ENCODE measurements around the gene ENO2.
"Not testable (repeated sequence)": the region's sequence is repeated elsewhere in the genome, so short reads cannot be mapped to it uniquely, and the experiment has no call there.

The ENO2 gene

DNA sequence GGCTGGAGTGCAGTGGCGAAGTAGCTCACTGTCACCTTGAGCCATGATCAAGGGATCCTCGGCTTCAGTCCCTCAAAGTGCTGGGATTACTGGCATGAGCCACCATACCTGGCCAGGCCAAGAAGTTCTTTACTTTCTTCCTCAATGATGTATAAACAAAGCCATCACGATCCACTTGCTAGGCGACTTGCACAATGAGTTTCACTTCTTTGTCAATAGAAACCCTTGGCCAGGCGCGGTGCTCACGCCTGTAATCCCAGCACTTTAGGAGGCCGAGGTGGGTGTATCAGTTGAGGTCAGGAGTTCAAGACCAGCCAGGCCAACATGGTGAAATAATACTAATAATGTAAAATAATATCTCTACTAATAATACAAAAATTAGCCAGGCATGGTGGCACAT, 26.9 kb upstream of the ENO2 start:
- no peak for DNase-seq

DNA sequence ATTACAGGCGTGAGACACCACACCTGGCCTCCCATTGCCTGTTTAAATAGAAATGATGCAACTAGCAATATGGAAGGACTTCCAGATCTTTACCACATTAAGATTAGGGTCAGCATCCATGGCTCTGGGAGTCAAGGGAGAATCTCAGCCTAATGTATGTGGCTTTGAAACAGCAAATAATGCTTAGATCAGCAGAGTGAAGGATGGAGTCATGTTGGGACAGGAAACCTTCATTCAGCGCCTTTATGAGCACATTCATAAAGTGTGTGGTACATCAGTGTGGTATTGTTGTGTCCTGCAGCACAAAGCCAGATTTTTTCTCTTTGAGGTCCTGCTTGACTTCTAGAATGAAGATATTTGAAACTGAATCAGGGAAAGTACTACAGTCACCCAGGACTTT, 26.0 kb upstream of the ENO2 start:
- DNase-seq, result no peak

DNA sequence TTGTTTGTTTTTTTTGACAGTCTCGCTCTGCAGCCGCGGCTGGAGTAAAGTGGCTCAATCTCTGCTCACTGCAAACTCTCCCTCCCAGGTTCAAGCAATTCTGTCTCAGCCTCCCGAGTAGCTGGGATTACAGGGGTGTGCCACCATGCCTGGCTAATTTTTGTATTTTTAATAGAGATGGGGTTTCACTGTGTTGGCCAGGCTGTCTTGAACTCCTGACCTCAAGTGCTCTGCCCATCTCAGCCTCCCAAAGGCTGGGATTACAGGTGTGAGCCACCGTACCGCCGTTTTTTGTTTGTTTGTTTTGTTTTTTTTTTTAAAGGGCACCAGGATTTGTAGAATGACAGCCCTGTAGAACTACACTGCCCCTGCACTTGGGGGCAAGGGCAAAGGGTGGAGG, 25.6 kb upstream of the ENO2 start:
- DNase-seq, result not testable (repeated sequence)

DNA sequence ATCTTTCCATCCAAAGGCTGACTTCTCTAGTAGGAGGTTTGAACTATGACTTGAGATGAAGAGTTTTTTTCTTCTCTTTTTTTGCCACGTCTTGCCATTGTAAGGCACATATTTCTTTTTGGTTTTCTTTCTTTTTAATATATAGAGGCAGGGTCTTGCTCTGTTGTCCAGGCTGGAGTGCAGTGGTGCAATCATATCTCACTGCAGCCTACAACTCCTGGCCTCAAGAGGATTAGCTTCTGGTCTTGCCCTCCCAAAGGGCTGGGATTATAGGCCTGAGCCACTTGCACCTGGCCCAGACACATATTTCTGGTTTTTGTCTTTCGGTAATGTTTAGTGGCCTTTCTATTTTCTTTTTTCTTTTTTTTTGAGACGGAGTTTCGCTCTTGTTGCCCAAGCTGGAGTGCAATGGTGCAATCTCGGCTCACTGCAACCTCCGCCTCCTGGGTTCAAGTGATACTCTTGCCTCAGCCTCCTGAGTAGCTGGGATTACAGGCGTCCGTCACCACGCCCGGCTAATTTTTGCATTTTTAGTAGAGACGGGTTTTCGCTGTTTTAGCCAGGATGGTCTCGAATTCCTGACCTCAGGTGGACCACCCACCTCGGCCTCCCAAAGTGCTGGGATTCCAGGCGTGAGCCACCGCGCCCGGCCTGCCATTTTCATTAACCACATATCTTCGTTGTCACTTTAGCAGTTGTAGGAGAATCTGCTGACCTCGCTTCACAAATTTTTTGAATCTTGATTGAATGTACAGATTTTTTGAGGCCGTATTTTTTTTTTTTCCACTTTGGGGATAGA, 24.4 kb upstream of the ENO2 start:
- not testable (repeated sequence) for DNase-seq

DNA sequence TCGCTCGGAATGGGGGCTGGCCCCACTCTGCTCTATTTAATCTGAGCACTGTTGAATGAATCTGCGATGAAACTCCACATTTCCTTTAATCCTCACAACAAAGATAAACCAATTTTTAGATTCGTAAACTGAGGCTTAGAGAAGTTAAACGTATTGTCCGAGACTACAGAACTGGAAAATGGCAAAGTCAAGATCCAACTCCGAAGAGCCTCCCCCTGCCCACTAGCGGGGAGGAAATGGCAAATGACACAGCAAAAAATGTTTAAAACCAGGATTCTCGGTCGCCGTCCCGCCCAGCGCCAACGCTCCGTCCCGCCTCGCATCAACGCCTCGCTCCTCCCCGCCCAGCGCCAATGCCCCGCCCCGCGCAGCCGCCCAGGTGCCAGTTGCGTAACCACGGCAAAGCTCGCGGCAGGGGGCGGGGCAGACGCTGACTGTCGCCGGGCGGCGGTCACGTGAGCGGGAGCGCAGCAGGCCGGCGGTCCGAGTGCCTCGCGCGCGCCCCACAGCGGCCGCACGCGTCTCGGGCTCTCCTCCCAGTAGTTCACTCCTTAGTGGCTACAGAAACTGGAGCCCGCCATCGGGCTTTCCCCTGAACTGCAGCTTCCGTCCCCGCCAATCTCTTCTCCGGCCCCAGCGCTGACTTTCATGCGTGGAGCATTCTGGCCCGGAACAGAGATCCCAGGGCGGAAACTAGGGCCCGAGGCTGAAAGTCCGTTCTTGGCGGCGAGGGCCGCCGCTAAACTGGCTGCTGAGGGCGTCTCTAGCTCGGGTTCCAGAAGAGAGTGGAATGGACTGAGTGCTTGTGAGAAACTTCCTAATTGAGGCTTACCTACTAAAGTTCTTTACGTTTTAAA, 23.4 kb upstream of the ENO2 start:
- peak; percentile 96 for DNase-seq

DNA sequence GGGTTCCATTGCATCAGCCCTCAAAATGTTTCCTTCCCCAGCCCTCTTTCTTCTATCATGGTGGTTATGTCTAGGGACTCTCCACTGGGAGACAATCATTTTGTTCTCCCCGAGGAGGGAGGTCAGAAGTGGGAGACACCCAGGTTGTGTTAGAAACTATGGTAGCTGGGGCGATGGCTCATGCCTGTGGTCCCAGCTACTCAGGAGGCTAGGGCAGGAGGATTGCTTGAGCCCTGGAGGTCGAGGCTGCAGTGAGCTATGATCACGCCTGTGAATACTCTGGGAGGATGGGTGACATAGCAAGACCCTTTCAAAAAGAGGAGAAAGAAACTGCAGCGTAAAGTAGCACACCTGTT, 22.8 kb upstream of the ENO2 start:
- DNase-seq, result no peak

DNA sequence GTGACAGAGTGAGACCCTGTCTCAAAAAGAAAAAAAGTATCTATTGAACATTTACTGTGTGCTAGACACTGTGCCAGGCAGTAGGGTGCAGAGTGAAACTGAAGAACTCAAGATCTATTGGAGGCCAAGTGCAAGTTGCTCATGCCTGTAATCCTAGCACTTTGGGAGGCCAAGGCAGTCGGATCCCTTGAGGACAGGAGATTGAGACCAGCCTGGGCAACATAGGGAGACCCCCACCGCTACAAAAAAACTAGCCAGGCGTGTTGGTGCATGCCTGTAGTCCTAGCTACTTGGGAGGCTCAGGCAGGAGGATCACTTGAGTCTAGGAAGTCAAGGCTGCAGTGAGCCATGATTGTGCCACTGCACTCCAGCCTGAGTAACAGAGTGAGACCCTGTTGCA, 21.7 kb upstream of the ENO2 start:
- not testable (repeated sequence) for DNase-seq

DNA sequence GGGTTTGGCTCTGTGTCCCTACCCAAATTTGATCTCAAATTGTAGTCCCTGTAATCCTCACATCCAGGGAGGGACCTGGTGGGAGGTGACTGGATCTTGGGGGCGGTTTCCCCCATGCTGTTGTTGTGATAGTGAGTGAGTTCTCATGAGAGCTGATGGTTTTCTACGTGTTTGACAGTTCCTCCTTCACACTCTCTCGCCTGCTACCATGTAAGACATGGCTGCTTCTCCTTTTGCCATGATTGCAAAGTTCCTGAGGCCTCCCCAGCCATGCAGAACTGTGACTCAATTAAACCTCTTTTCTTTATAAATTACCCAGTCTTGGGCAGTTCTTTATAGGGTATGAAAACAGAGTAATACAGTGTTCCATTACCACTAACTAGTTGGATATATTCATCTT, 20.1 kb upstream of the ENO2 start:
- DNase-seq, result no peak

DNA sequence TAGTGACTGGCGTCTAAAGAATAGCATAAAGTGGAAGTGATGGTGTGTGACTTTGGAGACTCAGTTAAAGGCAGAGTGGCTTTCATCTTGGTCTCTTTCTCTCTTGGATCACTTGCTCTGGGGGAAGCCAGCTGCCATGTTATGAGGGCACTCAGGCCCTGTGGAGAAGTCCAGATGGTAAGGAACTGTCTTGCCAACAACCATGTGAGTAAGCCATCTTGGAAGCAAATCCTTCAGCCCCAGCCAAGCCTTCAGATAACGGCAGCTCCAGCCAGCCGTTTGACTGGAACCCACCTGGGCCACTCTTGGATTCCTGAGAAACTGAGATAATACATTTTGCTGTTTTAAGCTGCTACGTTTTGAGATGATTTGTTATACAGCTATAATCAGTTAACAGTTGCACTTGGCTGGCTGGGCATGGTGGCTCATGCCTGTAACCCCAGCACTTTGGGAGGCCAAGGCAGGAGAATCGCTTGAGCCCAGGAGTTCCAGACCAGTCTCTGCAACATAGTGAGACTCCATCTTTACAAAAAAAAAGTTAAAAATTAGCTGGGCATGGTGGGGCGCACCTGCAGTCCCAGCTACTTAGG, 17.4 kb upstream of the ENO2 start:
- DNase-seq, result no peak

DNA sequence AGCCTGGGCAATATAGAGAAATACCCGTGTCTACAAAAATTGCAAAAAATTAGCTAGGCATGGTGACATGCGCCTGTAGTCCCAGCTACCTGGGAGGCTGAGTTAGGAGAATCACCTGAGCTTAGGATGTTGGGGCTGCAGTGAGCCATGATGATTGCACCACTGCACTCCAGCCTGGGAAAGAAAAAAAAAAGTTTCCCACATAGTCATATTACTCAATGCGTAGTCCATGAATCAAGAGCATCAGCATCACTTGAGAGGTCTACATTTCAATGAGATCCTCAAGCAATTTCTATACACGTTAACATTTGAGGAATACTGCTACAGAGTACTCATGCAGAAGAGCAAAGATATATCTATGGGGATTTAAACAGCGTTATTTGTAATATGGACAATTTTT, 15.0 kb upstream of the ENO2 start:
- DNase-seq, result no peak

DNA sequence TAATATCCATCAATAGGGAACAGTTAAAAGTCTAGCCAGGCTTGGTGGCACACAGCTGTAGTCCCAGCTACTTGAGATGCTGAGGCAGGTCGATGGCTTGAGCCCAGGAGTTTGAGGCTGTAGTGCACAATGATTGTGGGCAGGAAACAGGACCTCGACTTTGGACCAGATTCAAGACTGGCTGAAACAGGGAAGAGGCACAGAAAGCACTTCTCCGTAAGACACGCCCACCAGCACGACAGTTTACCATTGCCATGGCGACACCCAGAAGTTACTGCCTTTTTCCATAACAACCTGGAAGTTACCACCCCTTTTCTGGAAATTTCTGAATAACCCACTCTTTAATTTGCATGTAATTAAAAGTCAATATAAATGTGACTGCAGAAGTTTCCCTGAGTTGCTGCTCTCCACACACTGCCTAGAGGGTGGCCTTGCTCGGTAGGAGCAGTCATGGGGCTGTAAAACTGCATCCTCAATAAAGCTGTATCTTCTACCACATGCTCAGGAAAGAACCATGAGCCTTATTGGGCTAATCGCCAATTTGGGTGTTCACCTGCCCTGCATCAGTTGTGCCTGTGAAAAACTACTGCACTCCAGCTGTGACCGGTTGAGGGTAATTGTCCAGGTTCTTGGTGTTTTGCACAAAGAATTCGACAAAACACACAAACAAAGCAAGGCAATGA, 14.4 kb upstream of the ENO2 start:
- no peak for DNase-seq

DNA sequence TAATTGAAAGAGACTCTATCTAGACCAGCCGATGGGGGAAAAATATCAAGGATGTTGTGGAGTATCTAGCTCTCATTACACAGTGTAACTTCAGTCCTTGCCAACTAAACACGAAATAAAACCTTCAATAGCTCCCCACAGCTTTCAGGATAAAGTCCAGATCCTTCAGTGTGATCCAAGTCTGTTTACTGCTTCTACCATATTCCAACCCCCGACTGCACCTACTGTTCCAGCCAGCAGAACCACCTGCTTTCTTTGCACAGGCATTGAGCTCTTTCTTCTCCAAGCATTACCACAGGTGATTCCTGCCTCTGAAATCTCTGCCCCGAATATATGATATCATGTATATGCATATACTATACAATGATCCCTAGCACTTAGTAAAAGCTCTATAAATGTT, 11.9 kb upstream of the ENO2 start:
- no peak for DNase-seq

DNA sequence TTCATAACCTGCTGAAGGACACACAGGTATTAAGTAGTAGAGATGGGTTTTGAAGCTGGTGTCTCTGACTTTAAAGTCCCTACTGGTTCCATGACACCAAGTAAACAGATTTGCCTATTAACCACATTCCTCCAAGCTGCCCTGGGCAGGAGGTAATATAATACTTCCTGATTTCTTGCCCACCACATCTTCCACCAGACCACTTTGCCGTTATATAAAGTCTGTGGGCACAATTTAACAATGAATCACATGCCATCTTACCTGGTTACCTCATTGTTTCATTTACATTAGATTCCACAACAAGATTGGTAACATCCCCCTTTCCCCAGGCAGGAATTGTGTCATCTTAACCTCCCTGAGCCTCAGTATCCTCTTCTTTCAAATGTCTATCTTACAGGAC, 10.7 kb upstream of the ENO2 start:
- DNase-seq, result no peak

DNA sequence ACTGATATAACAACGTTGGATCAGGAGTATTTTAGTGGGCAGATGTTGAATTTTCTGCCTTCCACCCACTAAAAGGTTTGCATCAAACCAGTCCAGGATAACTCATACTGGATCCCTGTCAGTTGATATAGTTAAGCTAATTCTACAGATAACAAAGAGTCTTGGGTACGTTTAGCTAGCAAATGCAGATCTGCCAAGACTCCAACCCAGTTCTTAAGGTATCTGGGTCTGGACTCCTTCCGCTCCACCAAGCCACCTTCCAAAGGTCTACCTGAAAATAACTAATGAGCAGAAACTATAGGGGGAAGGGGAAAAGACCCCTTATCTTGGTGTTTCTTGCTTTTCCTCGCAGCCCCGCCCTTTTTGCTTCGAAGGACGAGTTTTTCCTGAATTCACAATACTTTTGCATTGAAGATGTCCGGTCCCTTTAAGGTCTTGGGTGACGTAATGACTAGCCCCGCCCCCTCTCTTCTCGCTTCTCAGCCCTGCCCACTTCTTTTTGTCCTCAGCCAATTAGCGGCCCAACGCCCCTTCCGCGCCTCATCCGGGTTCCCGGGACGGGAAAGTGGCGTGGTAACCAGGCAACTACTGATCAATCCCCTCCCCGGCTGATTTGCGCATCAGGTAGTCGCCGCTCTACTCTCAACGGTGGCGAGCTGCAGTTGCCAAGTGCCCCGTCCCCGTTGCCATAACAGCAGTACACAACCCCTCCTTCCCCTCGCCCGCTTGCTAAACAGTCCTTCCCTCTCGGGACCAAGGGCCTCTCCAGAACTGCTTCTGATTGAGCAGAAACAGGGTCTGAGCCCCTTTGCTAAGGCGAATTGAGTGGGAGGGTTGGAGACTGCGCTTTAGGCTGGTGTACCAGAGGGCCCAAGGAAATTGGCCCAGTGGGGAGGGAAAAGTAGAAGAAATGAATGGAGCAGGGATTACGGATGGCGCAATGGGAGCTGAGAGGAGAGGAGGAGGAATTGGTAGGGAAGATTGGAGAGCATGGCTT, 9.8 kb upstream of the ENO2 start, which contains the start of gene LRRC23:
LRRC23 (plus strand) TSS at position 543 of the 997 bp plus-strand sequence. CDS start 812 bp downstream, outside the sequence.
- peak; percentile 98 for DNase-seq

DNA sequence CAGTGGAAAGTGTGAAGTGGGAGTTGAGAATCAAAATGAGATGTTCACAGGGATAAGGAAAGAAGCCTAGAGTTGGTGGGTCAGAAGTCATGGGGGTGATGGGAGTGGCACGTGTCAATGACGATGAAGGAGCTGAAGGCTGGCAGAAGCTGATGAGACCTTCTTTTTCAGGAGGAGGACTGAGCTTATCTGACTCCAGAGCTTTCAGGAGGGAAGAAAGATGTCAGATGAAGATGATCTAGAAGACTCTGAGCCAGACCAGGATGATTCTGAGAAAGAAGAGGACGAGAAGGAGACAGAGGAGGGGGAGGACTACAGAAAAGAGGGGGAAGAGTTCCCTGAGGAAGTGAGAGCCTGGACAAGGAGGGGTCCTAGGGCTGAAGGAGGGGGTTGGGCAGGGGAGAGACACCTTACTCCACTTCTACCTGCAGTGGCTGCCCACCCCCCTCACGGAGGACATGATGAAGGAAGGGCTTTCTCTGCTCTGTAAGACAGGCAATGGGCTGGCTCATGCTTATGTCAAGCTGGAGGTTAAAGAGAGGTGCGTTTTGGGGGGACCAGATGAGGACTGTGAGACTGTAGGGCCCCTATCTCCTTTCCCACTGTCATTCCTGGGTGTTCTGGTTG, 8.9 kb upstream of the ENO2 start:
- no peak for DNase-seq

DNA sequence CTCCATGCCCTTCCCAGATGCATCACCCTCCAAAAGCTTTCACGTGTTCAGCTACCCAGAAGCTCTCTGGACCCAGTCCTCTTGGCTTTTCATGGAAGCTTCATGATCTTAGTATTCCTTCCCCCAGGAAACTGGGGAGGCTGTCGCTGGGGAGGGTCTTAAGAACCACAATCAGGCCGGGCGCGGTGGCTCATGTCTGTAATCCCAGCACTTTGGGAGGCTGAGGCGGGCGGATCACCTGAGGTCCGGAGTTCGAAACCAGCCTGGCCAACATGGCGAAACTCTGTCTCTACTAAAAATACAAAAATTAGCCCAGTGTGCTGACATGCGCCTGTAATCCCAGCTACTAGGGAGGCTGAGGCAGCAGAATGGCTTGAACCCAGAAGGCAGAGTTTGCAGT, 6.2 kb upstream of the ENO2 start:
- DNase-seq, result not testable (repeated sequence)

DNA sequence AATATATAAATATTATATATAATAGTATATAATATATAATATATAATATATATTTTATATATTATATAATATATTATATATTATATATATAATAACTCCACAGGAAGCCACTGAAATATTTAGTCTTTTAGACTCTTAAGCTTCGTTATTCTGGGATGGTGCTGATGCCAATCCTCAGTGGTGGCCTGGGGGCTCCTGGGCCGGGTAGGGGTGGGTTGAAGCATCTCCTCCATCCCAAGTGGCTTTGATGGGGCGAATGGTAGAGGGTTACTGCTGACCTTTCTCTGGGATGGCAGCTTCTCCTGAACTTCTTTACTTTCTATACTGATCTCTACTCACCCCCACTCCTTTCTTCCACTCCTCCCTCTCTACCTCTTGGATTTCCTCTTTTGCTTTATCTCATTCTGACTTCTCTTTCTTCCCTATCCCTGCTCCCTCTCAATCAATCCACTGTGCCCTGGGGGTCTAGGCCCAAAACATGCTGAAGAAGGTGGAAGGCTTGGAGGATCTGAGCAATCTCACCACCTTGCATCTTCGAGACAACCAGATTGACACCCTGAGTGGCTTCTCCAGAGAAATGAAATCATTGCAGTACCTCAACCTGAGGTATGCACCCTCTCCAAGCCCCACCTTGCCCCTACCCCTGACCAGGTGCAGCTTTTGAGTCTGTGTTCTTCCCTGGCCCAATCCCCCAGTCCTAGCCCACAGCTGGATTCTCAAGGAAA, 4.8 kb upstream of the ENO2 start:
- no peak for DNase-seq

DNA sequence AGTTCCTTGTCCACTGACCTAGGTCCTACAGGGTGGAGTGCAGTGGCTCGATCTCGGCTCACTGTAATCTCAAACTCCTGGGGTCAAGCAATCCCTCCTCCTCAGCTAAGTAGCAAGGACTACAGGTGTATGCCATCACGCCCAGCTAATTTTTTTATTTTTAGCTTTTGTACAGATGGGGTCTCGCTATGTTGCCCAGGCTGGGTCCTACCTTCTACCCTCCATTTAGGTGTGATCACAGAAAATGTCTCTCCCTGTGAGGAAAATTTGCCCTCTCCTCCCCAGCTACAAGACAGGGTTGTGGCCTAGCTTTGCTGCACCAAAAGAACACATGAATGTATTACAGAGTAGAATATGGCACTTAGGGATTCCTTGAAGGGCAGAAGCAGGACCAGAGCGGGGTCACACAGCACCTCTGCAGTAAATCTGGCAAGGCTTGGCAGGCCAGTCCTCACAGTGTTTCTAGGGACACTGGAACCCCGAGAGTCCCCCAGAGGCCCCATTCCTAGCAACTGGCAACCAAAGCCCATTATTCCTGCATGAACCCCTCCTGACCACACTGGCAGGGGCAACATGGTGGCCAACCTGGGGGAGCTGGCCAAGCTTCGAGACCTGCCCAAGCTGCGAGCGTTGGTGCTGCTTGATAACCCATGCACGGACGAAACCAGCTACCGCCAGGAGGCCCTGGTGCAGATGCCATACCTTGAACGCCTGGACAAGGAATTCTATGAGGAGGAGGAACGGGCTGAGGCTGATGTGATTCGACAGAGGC, 2.0 kb upstream of the ENO2 start:
- DNase-seq, result no peak

DNA sequence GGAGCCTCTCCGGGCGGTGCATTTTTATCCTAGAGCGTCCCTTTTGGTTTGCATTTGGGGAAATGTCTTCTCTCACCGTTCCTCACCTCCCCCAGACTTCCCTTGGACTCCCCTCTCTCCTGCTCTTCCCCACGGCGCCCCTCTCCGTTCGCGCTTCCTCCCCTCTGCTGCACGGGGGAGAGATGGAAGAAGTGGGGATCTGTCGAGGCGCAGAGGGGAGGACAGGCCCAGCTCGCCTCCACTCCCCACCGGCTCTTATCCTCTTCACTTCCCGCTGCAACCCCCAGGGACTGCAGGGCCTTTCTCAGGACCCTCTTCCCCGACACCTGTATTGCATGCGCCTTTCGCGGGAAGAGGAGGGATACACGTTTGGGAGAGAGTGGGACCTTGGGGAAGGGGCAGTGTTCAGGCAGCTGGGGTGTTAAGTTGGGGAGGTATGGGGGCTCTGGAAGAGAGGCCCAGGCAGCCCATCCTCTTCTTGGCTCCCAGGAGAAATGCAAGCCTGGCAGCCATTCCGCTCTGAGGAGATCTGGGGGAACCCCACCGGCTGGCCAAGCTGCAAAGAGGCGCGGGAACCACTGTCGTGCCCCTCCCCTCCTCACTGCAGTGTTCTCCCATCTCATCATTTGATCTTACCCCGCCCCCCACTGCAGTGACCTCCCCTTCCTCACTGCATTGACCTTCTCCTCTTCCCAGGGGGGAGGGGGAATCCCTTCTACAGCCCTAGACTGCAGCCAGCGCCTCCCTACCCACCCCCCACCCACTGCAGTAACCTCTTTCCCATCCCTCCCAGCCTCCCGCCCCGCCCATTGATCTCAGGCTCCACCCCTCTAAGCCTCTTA, 788 bp downstream of the ENO2 start:
- DNase-seq, result peak; percentile 36
